GM12878 (cell line): ENCODE data around the gene UVSSA. TPM values are rescaled to one million over a fixed set of nuclear protein-coding genes. Genes with fewer than 3 reads are reported as not detected.
A peak's percentile ranks its signal among the peaks of the same experiment; 100 is the strongest.

Source experiments
- ATAC-seq: fragments of 200-7000 bp; cut with Tn5 transposase; 3 replicates; pipeline ENCODE4 v1.9.1; 2020; ENCODE audit warnings: mild to moderate bottlenecking, moderate library complexity
- BruUV-seq: library from RNA; stranded (reverse); fragments of 400-500 nt; replicated peaks from 2 replicates; lab custom pipeline; 2021; lab: Mats Ljungman, UMichigan
- CTCF ChIA-PET: fragments of 300-600 bp; sonication (Branson Sonifier 250); formaldehyde crosslinking; extraction: SDS; loops from one replicate; lab custom pipeline; 2021; ENCODE audit warnings: inconsistent platforms; lab: Yijun Ruan, JAX
- POLR2A ChIA-PET: fragments of 350-600 bp; formaldehyde crosslinking; extraction: SDS; loops from one replicate; lab custom pipeline; 2021; ENCODE audit warnings: inconsistent platforms; lab: Charles Lee
- RAD21 ChIA-PET: fragments of 300-600 bp; sonication (Branson Sonifier 250); formaldehyde crosslinking; loops from one replicate; lab custom pipeline; 2023; ENCODE audit warnings: antibody characterized with exemption; ENCODE audit not compliant: unreplicated experiment; lab: Charles Lee
- SMC1A ChIA-PET: fragments of 300-600 bp; sonication (Branson Sonifier 250); formaldehyde crosslinking; loops from one replicate; lab custom pipeline; 2023; ENCODE audit not compliant: unreplicated experiment, uncharacterized antibody; lab: Charles Lee
- DNase-seq: peaks from one replicate; pipeline ENCODE4 v3.0.0-alpha.2; 2011; ENCODE audit warnings: low read depth, low spot score
- FAIRE-seq: peaks from 3 replicates; lab custom pipeline; 2011; peaks lifted over from hg19 to GRCh38; lab: Jason Lieb, UNC
- H2AFZ ChIP-seq: 2 replicates; pipeline ENCODE4 v1.6.0; 2011; ENCODE audit warnings: low read depth, low read length, control low read depth; ENCODE audit not compliant: control insufficient read depth
- H3K27ac ChIP-seq: 2 replicates; pipeline ENCODE4 v1.5.1; 2011; ENCODE audit warnings: control low read depth; ENCODE audit not compliant: control insufficient read depth, insufficient read depth
- H3K27me3 ChIP-seq, 2 experiments: replicated peaks in 1 of 2; 2 replicates each; pipeline versions ENCODE4 v1.6.0 to v1.6.1; 2011; ENCODE audit warnings: low read length in 1 of 2; ENCODE audit not compliant: control insufficient read depth in 2 of 2, insufficient read depth in 2 of 2
- H3K36me3 ChIP-seq, 2 experiments: 2 replicates each; pipeline ENCODE4 v1.5.1; 2011; ENCODE audit warnings: low read length in 1 of 2; ENCODE audit not compliant: control insufficient read depth in 2 of 2, insufficient read depth in 2 of 2
- H3K4me1 ChIP-seq: 2 replicates; pipeline ENCODE4 v1.6.1; 2011; ENCODE audit warnings: mild to moderate bottlenecking, low read length, moderate library complexity, mixed read lengths; ENCODE audit not compliant: control insufficient read depth, insufficient read depth
- H3K4me2 ChIP-seq: 2 replicates; pipeline ENCODE4 v1.6.0; 2011; ENCODE audit warnings: control low read depth; ENCODE audit not compliant: control insufficient read depth, insufficient read depth
- H3K4me3 ChIP-seq: fragments of 200-600 bp; sonication (generic); 2 replicates; pipeline ENCODE4 v1.5.1; 2016
- H3K79me2 ChIP-seq: 2 replicates; pipeline ENCODE4 v1.6.0; 2011; ENCODE audit warnings: low read length; ENCODE audit not compliant: control insufficient read depth, insufficient read depth
- H3K9ac ChIP-seq: 2 replicates; pipeline ENCODE4 v1.8.0; 2011; ENCODE audit warnings: low read length, control low read depth, mixed read lengths; ENCODE audit not compliant: control insufficient read depth, insufficient read depth
- H3K9me3 ChIP-seq: replicated peaks from 3 replicates; pipeline ENCODE4 v1.5.1; 2011; ENCODE audit warnings: mild to moderate bottlenecking, low read length; ENCODE audit not compliant: control insufficient read depth, insufficient read depth
- H4K20me1 ChIP-seq: 2 replicates; pipeline ENCODE4 v1.6.0; 2011; ENCODE audit not compliant: control insufficient read depth, insufficient read depth
- CREB1 ChIP-seq: IDR thresholded peaks from 2 replicates; pipeline ENCODE4 v1.6.1; 2012; ENCODE audit warnings: low read depth, mild to moderate bottlenecking, inconsistent platforms
- E2F4 ChIP-seq: IDR thresholded peaks from 2 replicates; pipeline ENCODE4 v1.6.1; 2012; ENCODE audit warnings: low read depth, low read length, improper control_type of control experiment
- FOXM1 ChIP-seq: IDR thresholded peaks from 2 replicates; pipeline ENCODE4 v1.6.1; 2012; ENCODE audit warnings: low read depth, mild to moderate bottlenecking, inconsistent platforms, low read length, moderate library complexity
- IKZF1 ChIP-seq: fragments of 450-650 bp; conservative IDR thresholded peaks from 2 replicates; pipeline ENCODE4 v1.6.1; 2017; ENCODE audit warnings: antibody characterized with exemption, mild to moderate bottlenecking
- MTA2 ChIP-seq: fragments of 450-650 bp; IDR thresholded peaks from 2 replicates; pipeline ENCODE4 v1.6.1; 2016; ENCODE audit warnings: low read depth, mild to moderate bottlenecking, moderate library complexity
- NBN ChIP-seq: fragments of 450-650 bp; IDR thresholded peaks from 2 replicates; pipeline ENCODE4 v1.6.1; 2016
- RB1 ChIP-seq: fragments of 450-650 bp; formaldehyde crosslinking; IDR thresholded peaks from 2 replicates; pipeline ENCODE4 v1.6.1; 2017; ENCODE audit warnings: mild to moderate bottlenecking, borderline replicate concordance
- RBBP5 ChIP-seq: fragments of 200-600 bp; sonication (generic); conservative IDR thresholded peaks from 2 replicates; pipeline ENCODE4 v1.6.1; 2016
- SUPT20H ChIP-seq: IDR thresholded peaks from 2 replicates; pipeline ENCODE4 v1.6.1; 2011; ENCODE audit warnings: low read depth, mild to moderate bottlenecking, low read length, moderate library complexity, borderline replicate concordance; ENCODE audit not compliant: control insufficient read depth
- SUZ12 ChIP-seq: fragments of 200-600 bp; sonication (generic); IDR thresholded peaks from one replicate; pipeline ENCODE4 v1.6.1; 2018; ENCODE audit warnings: antibody characterized with exemption, mild to moderate bottlenecking; ENCODE audit not compliant: unreplicated experiment
- TARDBP ChIP-seq: IDR thresholded peaks from 2 replicates; pipeline ENCODE4 v1.6.1; 2016; ENCODE audit warnings: borderline replicate concordance
- TBL1XR1 ChIP-seq: IDR thresholded peaks from 2 replicates; pipeline ENCODE4 v1.6.1; 2012; ENCODE audit warnings: low read depth, low read length, improper control_type of control experiment
- YY1 ChIP-seq: IDR thresholded peaks from 2 replicates; pipeline ENCODE4 v1.6.1; 2011; ENCODE audit warnings: low read depth, mild to moderate bottlenecking, low read length
- ZZZ3 ChIP-seq: IDR thresholded peaks from 2 replicates; pipeline ENCODE4 v1.6.1; 2011; ENCODE audit warnings: low read depth; ENCODE audit not compliant: control insufficient read depth, insufficient read length
- WGBS: methylation state at CpG from one replicate; pipeline ENCODE4 v1.1.6; 2016; ENCODE audit warnings: low lambda C conversion rate; ENCODE audit not compliant: insufficient replicate concordance, insufficient coverage; ENCODE audit errors: missing lambda C conversion rate; 5-methylcytosine and 5-hydroxymethylcytosine counted together
- in situ Hi-C: fragments of 300-500 bp; cut with MboI; formaldehyde crosslinking; loops from 9 replicates; pipeline ENCODE4 v1.14.3; 2018; ENCODE audit warnings: mixed read lengths
- intact Hi-C: fragments of 100-400 bp; cut with micrococcal nuclease; formaldehyde crosslinking; loops from one replicate; pipeline ENCODE4 v1.14.2; 2022; ENCODE audit not compliant: unreplicated experiment
- polyA plus RNA-seq, 11 experiments: library from polyadenylated mRNA; depleted of rRNA in 4 of 11; unstranded in 6 of 11; stranded (reverse) in 5 of 11; fragments of >200 nt; fragmentation: Nextera tagmentation in 4 of 11; fragmentation: Illumina TruSeq in 1 of 11; extraction: Ambion mirVana in 4 of 11; extraction: Trizol in 1 of 11; gene quantifications; 1 replicate in 1 of 11; 2 replicates in 10 of 11; pipeline versions ENCODE4 v1.2.1 to v1.2.3, GENCODE V29; 2011 to 2016; ENCODE audit warnings: inconsistent platforms in 2 of 11, missing spikeins in 2 of 11, low read depth in 1 of 11
- total RNA-seq, 4 experiments: library from RNA; depleted of rRNA in 3 of 4; stranded (reverse); fragments of >200 nt in 3 of 4; fragmentation: Illumina TruSeq in 1 of 4; extraction: Trizol in 1 of 4; gene quantifications; 2 replicates each; pipeline versions ENCODE4 v1.2.1 to v1.2.3, GENCODE V29; 2013 to 2021
- TF ChIP-seq, protein P1 (sequence below): IDR thresholded peaks from 2 replicates; pipeline ENCODE4 v1.6.1; 2011; ENCODE audit warnings: low read depth, mild to moderate bottlenecking, low read length, moderate library complexity, borderline replicate concordance; ENCODE audit errors: extremely low read depth
- TF ChIP-seq, protein P2 (sequence below): fragments of 450-650 bp; IDR thresholded peaks from 2 replicates; pipeline ENCODE4 v1.6.1; 2016; ENCODE audit warnings: mild to moderate bottlenecking

Gene UVSSA
- total and polyA plus RNA-seq, 10 of the 15 experiments (the other 5 are each of a cell fraction or from before 2014, with no cell fraction given): 0.34 to 16.8 (median 3.6) TPM

GRCh38 chr4:1339489-1339888, 7.5 kb upstream of the UVSSA start:
- POLR2A ChIA-PET: no interaction called here
- DNase-seq (no peak), ATAC-seq (no peak), FAIRE-seq (no peak)
- H3K36me3 ChIP-seq: peaks cover 25% of the 10 kb centered on the region in 2 experiments
- BruUV-seq: TSS peak; percentile 69
- CTCF ChIA-PET: interaction anchor here (1.2 kb wide), 1 partner anchor 16 kb away, joined by 4 read pairs; no protein-coding TSS in a partner anchor
- intact Hi-C loops: no loop called here
- WGBS: over 99% methylated on average over 34 of the region's 38 CpGs
- H3K79me2 ChIP-seq: no peaks in the 10 kb centered on the region
- SMC1A ChIA-PET: no interaction called here
- H3K27ac ChIP-seq: no peak overlapping the region
- H3K9me3 ChIP-seq: no peaks in the 10 kb centered on the region; the same call in 2 of the 3 replicates
- no peak overlapping the region for H3K9ac ChIP-seq
- TF ChIP-seq, protein P1, sequence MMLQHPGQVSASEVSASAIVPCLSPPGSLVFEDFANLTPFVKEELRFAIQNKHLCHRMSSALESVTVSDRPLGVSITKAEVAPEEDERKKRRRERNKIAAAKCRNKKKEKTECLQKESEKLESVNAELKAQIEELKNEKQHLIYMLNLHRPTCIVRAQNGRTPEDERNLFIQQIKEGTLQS: no peak
- no peak for TF ChIP-seq MTA2
- TF ChIP-seq TARDBP: no peak
- TF ChIP-seq ZZZ3: no peak
- no peak for TF ChIP-seq YY1
- no peak for TF ChIP-seq RBBP5
- TF ChIP-seq IKZF1: no peak
- TF ChIP-seq, all 136 proteins: peak for 0
- Histone ChIP-seq H3K4me2 (no peak overlapping the region), H3K4me3 (no peak overlapping the region), H3K4me1 (no peaks in the 10 kb centered on the region), H2AFZ (no peak overlapping the region), H3K27me3 (no peaks in the 10 kb centered on the region), H4K20me1 (no peaks in the 10 kb centered on the region)
- RAD21 ChIA-PET: no interaction called here
- in situ Hi-C loops: no loop called here

DNA sequence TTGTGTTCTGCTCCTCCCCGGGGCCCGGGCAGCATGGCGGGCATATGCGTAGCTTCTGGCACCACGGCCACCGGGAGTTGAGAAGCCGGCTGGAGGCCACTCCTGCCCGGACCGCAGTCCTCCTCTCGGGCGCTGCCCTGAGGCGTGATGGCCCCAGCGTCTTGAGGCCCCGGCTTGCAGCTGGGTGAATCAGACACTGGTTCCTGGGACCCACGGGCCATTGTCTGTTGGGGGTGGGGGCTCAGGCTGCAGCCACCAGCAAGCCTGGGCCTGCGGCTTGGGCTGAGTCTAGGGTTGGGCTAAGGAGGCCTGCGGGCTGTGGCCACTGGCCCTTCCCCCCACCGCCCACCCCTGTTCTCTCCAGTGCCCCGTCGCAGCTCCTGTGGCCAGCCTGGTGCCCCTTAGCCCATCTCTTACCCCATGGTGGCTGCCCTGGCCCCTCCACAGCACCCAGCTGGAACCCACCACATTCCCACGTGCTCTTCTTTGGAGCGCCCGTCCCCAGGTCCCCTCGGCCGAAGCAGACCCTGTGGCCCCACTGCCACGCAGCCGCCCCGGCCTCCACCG, 6.7 kb upstream of the UVSSA start:
- FAIRE-seq (no peak), DNase-seq (no peak), ATAC-seq (no peak)
- H3K4me3 ChIP-seq: no peak overlapping the region
- no peaks in the 10 kb centered on the region; the same call in 2 of the 3 replicates for H3K9me3 ChIP-seq
- no peaks in the 10 kb centered on the region for H3K79me2 ChIP-seq
- H3K36me3 ChIP-seq: peaks cover 21 to 25% of the 10 kb centered on the region in 2 experiments
- ChIA-PET POLR2A (interaction anchor here (0.6 kb wide), 1 partner anchor 554 kb away, joined by 3 read pairs; no protein-coding TSS in a partner anchor), RAD21 (no interaction called here), SMC1A (no interaction called here), CTCF (interaction anchor here (1.2 kb wide), 1 partner anchor 16 kb away, joined by 4 read pairs; no protein-coding TSS in a partner anchor)
- no peaks in the 10 kb centered on the region for H4K20me1 ChIP-seq
- H3K27me3 ChIP-seq: no peaks in the 10 kb centered on the region
- in situ Hi-C loops (no loop called here), intact Hi-C loops (no loop called here)
- no peak overlapping the region for H3K9ac ChIP-seq
- H3K4me1 ChIP-seq: no peaks in the 10 kb centered on the region; the same call in 1 of the 2 replicates
- BruUV-seq: no TSS peak
- H3K4me2 ChIP-seq: no peak overlapping the region
- no peak overlapping the region for H3K27ac ChIP-seq
- H2AFZ ChIP-seq: no peak overlapping the region
- 91% methylated on average over 26 of the region's 29 CpGs for WGBS
- TF ChIP-seq SUZ12 (no peak), TBL1XR1 (no peak), SUPT20H (no peak), E2F4 (no peak), IKZF1 (no peak), NBN (no peak), RBBP5 (no peak), RB1 (no peak), CREB1 (no peak), FOXM1 (no peak)
- TF ChIP-seq, protein P2, sequence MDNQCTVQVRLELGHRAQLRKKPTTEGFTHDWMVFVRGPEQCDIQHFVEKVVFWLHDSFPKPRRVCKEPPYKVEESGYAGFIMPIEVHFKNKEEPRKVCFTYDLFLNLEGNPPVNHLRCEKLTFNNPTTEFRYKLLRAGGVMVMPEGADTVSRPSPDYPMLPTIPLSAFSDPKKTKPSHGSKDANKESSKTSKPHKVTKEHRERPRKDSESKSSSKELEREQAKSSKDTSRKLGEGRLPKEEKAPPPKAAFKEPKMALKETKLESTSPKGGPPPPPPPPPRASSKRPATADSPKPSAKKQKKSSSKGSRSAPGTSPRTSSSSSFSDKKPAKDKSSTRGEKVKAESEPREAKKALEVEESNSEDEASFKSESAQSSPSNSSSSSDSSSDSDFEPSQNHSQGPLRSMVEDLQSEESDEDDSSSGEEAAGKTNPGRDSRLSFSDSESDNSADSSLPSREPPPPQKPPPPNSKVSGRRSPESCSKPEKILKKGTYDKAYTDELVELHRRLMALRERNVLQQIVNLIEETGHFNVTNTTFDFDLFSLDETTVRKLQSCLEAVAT: no peak
